ENCODE measurements around the gene HNRNPL. TPM values are rescaled to one million over a fixed set of nuclear protein-coding genes. Genes with fewer than 3 reads are reported as not detected.

Gene HNRNPL
- polyA plus RNA-seq, 1 experiment, result 342 TPM

- TF ChIP-seq CTCF (IDR thresholded peaks at IDR 0.05; ENCODE audit: insufficient read depth, low read depth, low read length), result no peak
- no peak for DNase-seq (ENCODE audit: low read depth)
- Histone ChIP-seq H3K27me3 (ENCODE audit: control insufficient read depth, insufficient read depth, low read length) (no peaks in the 10 kb centered on the region), H3K4me3 (ENCODE audit: low read depth, low read length) (no peak overlapping the region), H3K36me3 (ENCODE audit: control insufficient read depth, insufficient read depth, low read length) (peaks cover 67% of the 10 kb centered on the region)
- POLR2A ChIA-PET, result interaction anchor here (0.7 kb wide), 1 partner anchor 58 kb away, joined by 15 read pairs; the partner anchor contains the start of gene NFKBIB
- CTCF ChIA-PET, result interaction anchor here (0.8 kb wide), 1 partner anchor 72 kb away, joined by 4 read pairs; no protein-coding TSS in a partner anchor
Measured at GRCh38 chr19:38841787-38842438, 7.9 kb downstream of the HNRNPL start.

- Histone ChIP-seq H3K36me3 (ENCODE audit: control insufficient read depth, insufficient read depth, low read length) (peaks cover 69% of the 10 kb centered on the region), H3K27me3 (ENCODE audit: control insufficient read depth, insufficient read depth, low read length) (no peaks in the 10 kb centered on the region), H3K4me3 (ENCODE audit: low read depth, low read length) (no peak overlapping the region)
- no peak for TF ChIP-seq CTCF (IDR thresholded peaks at IDR 0.05; ENCODE audit: insufficient read depth, low read depth, low read length)
- ChIA-PET CTCF (no interaction called here), POLR2A (interaction anchor here (0.7 kb wide), 1 partner anchor 59 kb away, joined by 15 read pairs; the partner anchor contains the start of gene NFKBIB)
- DNase-seq (ENCODE audit: low read depth), result no peak
Measured at GRCh38 chr19:38841180-38841766, 8.5 kb downstream of the HNRNPL start.

- ChIA-PET POLR2A (no interaction called here), CTCF (no interaction called here)
- no peak overlapping the region for H3K4me3 ChIP-seq (ENCODE audit: low read depth, low read length)
- H3K27me3 ChIP-seq (ENCODE audit: control insufficient read depth, insufficient read depth, low read length), result no peaks in the 10 kb centered on the region
- DNase-seq (ENCODE audit: low read depth), result no peak
- H3K36me3 ChIP-seq (ENCODE audit: control insufficient read depth, insufficient read depth, low read length), result peaks cover 67% of the 10 kb centered on the region
- no peak for TF ChIP-seq CTCF (IDR thresholded peaks at IDR 0.05; ENCODE audit: insufficient read depth, low read depth, low read length)
Measured at GRCh38 chr19:38840583-38840968, 9.2 kb downstream of the HNRNPL start.

- no peak overlapping the region for H3K4me3 ChIP-seq (ENCODE audit: low read depth, low read length)
- no peak for TF ChIP-seq CTCF (IDR thresholded peaks at IDR 0.05; ENCODE audit: insufficient read depth, low read depth, low read length)
- POLR2A ChIA-PET, result interaction anchor here (1.0 kb wide), 1 partner anchor 9 kb away, joined by 3 read pairs; no protein-coding TSS in a partner anchor
- CTCF ChIA-PET, result no interaction called here
- H3K36me3 ChIP-seq (ENCODE audit: control insufficient read depth, insufficient read depth, low read length), result peaks cover 64% of the 10 kb centered on the region
- DNase-seq (ENCODE audit: low read depth), result no peak
- H3K27me3 ChIP-seq (ENCODE audit: control insufficient read depth, insufficient read depth, low read length), result no peaks in the 10 kb centered on the region
Measured at GRCh38 chr19:38839816-38840582, 9.8 kb downstream of the HNRNPL start.
